Chondrocyte (in vitro differentiated cells): Measurements from ENCODE around the gene UBASH3A. TPM values are rescaled to one million over a fixed set of nuclear protein-coding genes. Genes with fewer than 3 reads are reported as not detected.
A peak's percentile ranks its signal among the peaks of the same experiment; 100 is the strongest.

Experiments
- DNase-seq: peaks from one replicate; pipeline ENCODE4 v3.0.0; 2021; ENCODE audit warnings: mixed read lengths, low spot score
- H3K27ac Mint-ChIP-seq: one replicate; pipeline ENCODE4 v1.8.0; 2021; ENCODE audit warnings: mild to moderate bottlenecking, moderate library complexity, mixed read lengths; ENCODE audit not compliant: unreplicated experiment
- H3K27me3 Mint-ChIP-seq: 2 replicates; pipeline ENCODE4 v1.8.0; 2021; ENCODE audit warnings: low read depth, mixed read lengths
- H3K36me3 Mint-ChIP-seq: 2 replicates; pipeline ENCODE4 v1.8.0; 2021; ENCODE audit warnings: low read depth, mixed read lengths
- H3K4me1 Mint-ChIP-seq: 2 replicates; pipeline ENCODE4 v1.8.0; 2021; ENCODE audit warnings: low read depth, mild to moderate bottlenecking, mixed read lengths
- H3K4me3 Mint-ChIP-seq: one replicate; pipeline ENCODE4 v1.8.0; 2021; ENCODE audit warnings: mild to moderate bottlenecking, moderate library complexity, mixed read lengths; ENCODE audit not compliant: unreplicated experiment
- H3K9me3 Mint-ChIP-seq: 2 replicates; pipeline ENCODE4 v1.8.0; 2021; ENCODE audit warnings: low read depth, mixed read lengths
- CTCF ChIP-seq: fragments of 200-600 bp; sonication (generic); IDR thresholded peaks from 2 replicates; pipeline ENCODE4 v1.5.0; 2021; ENCODE audit warnings: antibody characterized with exemption, mild to moderate bottlenecking, moderate library complexity
- total RNA-seq: library from RNA; stranded (reverse); gene quantifications from 3 replicates; pipeline ENCODE4 v1.2.1, GENCODE V29; 2021

The UBASH3A gene
- total RNA-seq, 1 donor from 2014 or later: not detected

- peak overlapping the region; percentile 71 for H3K27ac Mint-ChIP-seq
- no peaks in the 10 kb centered on the region for H3K36me3 Mint-ChIP-seq
- no peak for DNase-seq
- no peak for TF ChIP-seq CTCF
- H3K4me1 Mint-ChIP-seq: peaks cover 42% of the 10 kb centered on the region
- no peak overlapping the region for H3K4me3 Mint-ChIP-seq
- no peaks in the 10 kb centered on the region for H3K9me3 Mint-ChIP-seq
- H3K27me3 Mint-ChIP-seq: no peaks in the 10 kb centered on the region
Observed at GRCh38 chr21:42400525-42400924, 3.2 kb upstream of the UBASH3A start.

GRCh38 chr21:42401154-42401553, 2.5 kb upstream of the UBASH3A start:
- Mint-ChIP-seq H3K4me3 (no peak overlapping the region), H3K36me3 (no peaks in the 10 kb centered on the region), H3K9me3 (no peaks in the 10 kb centered on the region), H3K27ac (peak overlapping the region; percentile 74), H3K27me3 (no peaks in the 10 kb centered on the region), H3K4me1 (peaks cover 37% of the 10 kb centered on the region)
- no peak for TF ChIP-seq CTCF
- no peak for DNase-seq

GRCh38 chr21:42401820-42402251, 1.9 kb upstream of the UBASH3A start:
- Mint-ChIP-seq H3K27ac (peak overlapping the region; percentile 74), H3K4me1 (peaks cover 35% of the 10 kb centered on the region), H3K36me3 (no peaks in the 10 kb centered on the region), H3K27me3 (no peaks in the 10 kb centered on the region), H3K9me3 (no peaks in the 10 kb centered on the region), H3K4me3 (no peak overlapping the region)
- DNase-seq: no peak
- TF ChIP-seq CTCF: no peak

GRCh38 chr21:42404539-42404938, 837 bp downstream of the UBASH3A start:
- H3K27ac Mint-ChIP-seq: no peak overlapping the region
- DNase-seq: no peak
- H3K4me1 Mint-ChIP-seq: peaks cover 25% of the 10 kb centered on the region
- H3K27me3 Mint-ChIP-seq: peaks cover 2% of the 10 kb centered on the region
- TF ChIP-seq CTCF: no peak
- no peaks in the 10 kb centered on the region for H3K36me3 Mint-ChIP-seq
- no peak overlapping the region for H3K4me3 Mint-ChIP-seq
- H3K9me3 Mint-ChIP-seq: no peaks in the 10 kb centered on the region

- no peak for TF ChIP-seq CTCF
- Mint-ChIP-seq H3K9me3 (no peaks in the 10 kb centered on the region), H3K36me3 (no peaks in the 10 kb centered on the region), H3K4me3 (no peak overlapping the region), H3K27ac (no peak overlapping the region), H3K4me1 (peaks cover 23% of the 10 kb centered on the region), H3K27me3 (peaks cover 2% of the 10 kb centered on the region)
- no peak for DNase-seq
Observed at GRCh38 chr21:42405064-42406013, 1.6 kb downstream of the UBASH3A start.
